Heart left ventricle (tissue), 16 donors: ENCODE data around the gene ARF1. TPM values are rescaled to one million over a fixed set of nuclear protein-coding genes. Genes with fewer than 3 reads are reported as not detected.

Experiments used
- ATAC-seq, 4 donors: fragments of 200-7000 bp; cut with Tn5 transposase; one replicate each; pipeline ENCODE4 v1.9.1; 2020 to 2022; ENCODE audit warnings: moderate library complexity in 4 of 4, mild to moderate bottlenecking in 3 of 4, moderate number of reproducible peaks in 1 of 4
- DNase-seq, 5 donors: peaks; one replicate each; pipeline ENCODE4 v3.0.0-alpha.2; 2020
- H3K27ac ChIP-seq, 12 donors: fragments of 200-600 bp; sonication (generic) in 4 of 12; one replicate each; pipeline versions ENCODE4 v1.5.0 to v1.8.0; 2016 to 2022; ENCODE audit warnings: mild to moderate bottlenecking in 2 of 12
- H3K27me3 ChIP-seq, 9 donors: fragments of 200-600 bp; sonication (generic) in 2 of 9; one replicate each; pipeline versions ENCODE4 v1.5.1 to v1.8.0; 2016 to 2022; ENCODE audit warnings: mild to moderate bottlenecking in 3 of 9
- H3K36me3 ChIP-seq, 9 donors: fragments of 200-600 bp; sonication (generic) in 2 of 9; one replicate each; pipeline versions ENCODE4 v1.5.0 to v1.8.0; 2018 to 2022; ENCODE audit warnings: mild to moderate bottlenecking in 2 of 9
- H3K4me1 ChIP-seq, 12 donors: fragments of 200-600 bp; sonication (generic) in 4 of 12; one replicate each; pipeline versions ENCODE4 v1.5.0 to v1.8.0; 2016 to 2022; ENCODE audit warnings: mild to moderate bottlenecking in 3 of 12
- H3K4me3 ChIP-seq, 12 donors: fragments of 200-600 bp; sonication (generic) in 4 of 12; one replicate each; pipeline versions ENCODE4 v1.5.0 to v1.8.0; 2017 to 2022; ENCODE audit warnings: mild to moderate bottlenecking in 9 of 12, moderate library complexity in 4 of 12
- H3K9me3 ChIP-seq, 12 donors: fragments of 200-600 bp; sonication (generic) in 4 of 12; one replicate each; pipeline versions ENCODE4 v1.5.0 to v1.8.0; 2016 to 2022; ENCODE audit warnings: mild to moderate bottlenecking in 1 of 12
- CTCF ChIP-seq, 12 donors: fragments of 200-600 bp; sonication (generic) in 4 of 12; IDR thresholded peaks; one replicate each; pipeline versions ENCODE4 v1.5.0 to v1.8.0; 2018 to 2022; ENCODE audit warnings: antibody characterized with exemption in 12 of 12, mild to moderate bottlenecking in 5 of 12
- POLR2A ChIP-seq, 2 donors: fragments of 450-650 bp; IDR thresholded peaks; one replicate each; pipeline ENCODE4 v1.6.1; 2017; ENCODE audit warnings: antibody characterized with exemption in 2 of 2, mild to moderate bottlenecking in 2 of 2, moderate library complexity in 2 of 2
- WGBS, 4 donors: extraction: QIAGEN DNeasy Blood & Tissue Kit in 2 of 4; methylation state at CpG; one replicate each; pipeline versions ENCODE4 v1.1.5 to v1.1.7; 2013 to 2018; 5-methylcytosine and 5-hydroxymethylcytosine counted together
- intact Hi-C, 10 donors: fragments of 100-400 bp; cut with DNase I; formaldehyde crosslinking; loops; one replicate each; pipeline versions ENCODE4 v1.11.1 to v1.14.2; 2022
- polyA plus RNA-seq, 2 donors: library from polyadenylated mRNA; stranded (reverse); fragments of 200-250 nt; gene quantifications; one replicate each; pipeline ENCODE4 v1.2.3, GENCODE V29; 2013
- total RNA-seq, 9 donors: library from RNA; depleted of rRNA in 2 of 9; stranded (reverse); fragments of >200 nt in 2 of 9; fragmentation: NEBNext Ultra II Directional in 3 of 9; extraction: Animal tissue kit (Norgen Biotek cat#: 25700) in 3 of 9; gene quantifications; one replicate each; pipeline versions ENCODE4 v1.1.0 to v1.2.4, GENCODE V29; 2016 to 2023
- donor health status: ischemic (EF 13 %, LVEDD 7.1; RV severe dilation, severe dysfunction).
- donor health status: healthy with polysubstance abuse.
- donor health status: DM: no; HTN: yes; CAD: no.
- donor health status: DM: no; HTN: no; CAD: no.
- donor health status: ischemic (EF 25% LVEDD 6.9; RV normal size, moderate dysfunction).
- donor health status: ischemic (EF 25% LVEDD 5.7; RV mildly dilated, moderate dysfunction).
- donor health status: healthy.
- donor health status: DM: yes; HTN: yes; CAD: no.
- donor health status: ischemic (EF 35%, LVEDD 5.7; RV mildly dilated, moderate dysfunction).
- donor health status: nonischemic (EF 11% LVEDD 7.7; RV severe dilation, severe dysfunction).
- donor health status: DM: yes; HTN: yes; CAD: no.
- donor health status: PGD.
- donor health status: ischemic (EF 29% LVEDD 5.4; RV normal size, mild dysfunction).
- donor health status: nonischemic (EF 23%, LVEDD 6.1; RV moderate dilation, normal function).

ARF1 gene
- total and polyA plus RNA-seq, 11 donors, result 217 to 580 (median 310) TPM

- DNase-seq, result no peak
- intact Hi-C loops, result no loop called here
- WGBS, 4 donors, result 75 to 85% (median 78%) methylated on average over 9 of the region's 9 CpGs
These were observed 36.6 kb upstream of the ARF1 start for GRCh38 chr1:228045871-228046270.

GRCh38 chr1:228046421-228047182, 35.9 kb upstream of the ARF1 start:
- ATAC-seq, result peak in 2 of 4 donors; percentile 10 to 25
- peaks cover 0 to 10% (median 0%) of the 10 kb centered on the region in 9 donors for H3K27me3 ChIP-seq
- 90 to 93% (median 92%) methylated on average over 8 of the region's 8 CpGs for WGBS, 4 donors
- no peak for DNase-seq
- no peaks in the 10 kb centered on the region for H3K4me1 ChIP-seq
- intact Hi-C loops, result no loop called here
- no peaks in the 10 kb centered on the region for H3K9me3 ChIP-seq
- TF ChIP-seq CTCF (IDR thresholded peaks at IDR 0.05), result no peak
- no peak for TF ChIP-seq POLR2A (IDR thresholded peaks at IDR 0.05)
- H3K36me3 ChIP-seq, result no peaks in the 10 kb centered on the region
- H3K4me3 ChIP-seq, result no peak overlapping the region
- no peak overlapping the region for H3K27ac ChIP-seq

More at GRCh38 chr1:228045871-228046270, 36.6 kb upstream of the ARF1 start:
- no peak overlapping the region for H3K4me3 ChIP-seq
- ATAC-seq, result no peak
- H3K9me3 ChIP-seq, result no peaks in the 10 kb centered on the region
- H3K4me1 ChIP-seq, result no peaks in the 10 kb centered on the region
- no peaks in the 10 kb centered on the region for H3K36me3 ChIP-seq
- no peak for TF ChIP-seq CTCF (IDR thresholded peaks at IDR 0.05)
- TF ChIP-seq POLR2A (IDR thresholded peaks at IDR 0.05), result no peak
- no peak overlapping the region for H3K27ac ChIP-seq
- peaks cover 0 to 6% (median 0%) of the 10 kb centered on the region in 9 donors for H3K27me3 ChIP-seq

DNA sequence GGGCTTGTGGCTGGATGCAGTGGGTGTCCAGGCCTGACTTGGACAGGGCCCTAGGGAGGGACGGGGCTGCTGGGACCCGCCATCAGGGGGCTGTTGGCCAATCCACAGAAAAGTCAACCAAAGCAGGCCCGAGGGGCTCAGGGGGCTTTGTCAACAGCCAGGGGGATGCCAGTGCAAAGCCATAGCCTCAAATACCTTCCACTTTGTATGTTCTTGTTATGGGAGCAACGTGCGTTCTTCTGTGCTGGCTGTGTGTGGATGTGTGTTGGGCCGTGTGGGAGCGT, 35.4 kb upstream of the ARF1 start:
- TF ChIP-seq CTCF (IDR thresholded peaks at IDR 0.05), result no peak
- no peak for TF ChIP-seq POLR2A (IDR thresholded peaks at IDR 0.05)
- DNase-seq, result no peak

GRCh38 chr1:228048120-228048519, 34.4 kb upstream of the ARF1 start:
- H3K4me1 ChIP-seq, result no peaks in the 10 kb centered on the region
- intact Hi-C loops, result no loop called here
- ATAC-seq (no peak), DNase-seq (no peak)
- H3K36me3 ChIP-seq, result no peaks in the 10 kb centered on the region
- H3K4me3 ChIP-seq, result no peak overlapping the region
- no peak overlapping the region for H3K27ac ChIP-seq
- no peaks in the 10 kb centered on the region for H3K9me3 ChIP-seq
- WGBS, 4 donors, result 70 to 85% (median 73%) methylated on average over 3 to 5 of the region's 5 CpGs
- H3K27me3 ChIP-seq, result peaks cover 0 to 17% (median 5%) of the 10 kb centered on the region in 9 donors
- TF ChIP-seq POLR2A (IDR thresholded peaks at IDR 0.05) (no peak), CTCF (IDR thresholded peaks at IDR 0.05) (no peak)

More for the DNA sequence above, 35.4 kb upstream of the ARF1 start:
- Histone ChIP-seq H3K27ac (no peak overlapping the region), H3K27me3 (peaks cover 0 to 15% (median 0%) of the 10 kb centered on the region in 9 donors), H3K9me3 (no peaks in the 10 kb centered on the region), H3K4me1 (no peaks in the 10 kb centered on the region), H3K4me3 (no peak overlapping the region), H3K36me3 (no peaks in the 10 kb centered on the region)
- ATAC-seq, result no peak
- intact Hi-C loops, result no loop called here
- WGBS, 4 donors, result 84 to 91% (median 88%) methylated on average over 4 to 7 of the region's 7 CpGs
